Measurements from ENCODE around the gene SRGAP2C.
"Not testable (repeated sequence)": the region's sequence is repeated elsewhere in the genome, so short reads cannot be mapped to it uniquely, and the experiment has no call there.

Gene SRGAP2C

GRCh38 chr1:121413821-121414220 is 229.0 kb downstream of the SRGAP2C start:
- in situ Hi-C loops (cut with HindIII; ENCODE audit: low sequenced_read_pairs) = no loop called here

- in situ Hi-C loops (cut with HindIII; ENCODE audit: low sequenced_read_pairs) = no loop called here
These were observed 230.1 kb downstream of the SRGAP2C start for GRCh38 chr1:121414905-121415304.

- in situ Hi-C loops (cut with HindIII; ENCODE audit: low sequenced_read_pairs) = no loop called here
These were observed 232.6 kb downstream of the SRGAP2C start for GRCh38 chr1:121417325-121417923.

GRCh38 chr1:121418369-121419049 is 233.7 kb downstream of the SRGAP2C start:
- in situ Hi-C loops (cut with HindIII; ENCODE audit: low sequenced_read_pairs) = no loop called here

GRCh38 chr1:121419050-121419615 is 234.4 kb downstream of the SRGAP2C start:
- in situ Hi-C loops (cut with HindIII; ENCODE audit: low sequenced_read_pairs) = not testable (repeated sequence)

- in situ Hi-C loops (cut with HindIII; ENCODE audit: low sequenced_read_pairs) = not testable (repeated sequence)
These were observed 236.7 kb downstream of the SRGAP2C start for GRCh38 chr1:121421490-121421889.

- in situ Hi-C loops (cut with HindIII; ENCODE audit: low sequenced_read_pairs) = not testable (repeated sequence)
These were observed 239.2 kb downstream of the SRGAP2C start for GRCh38 chr1:121423956-121424355.

GRCh38 chr1:121433517-121433916 is 248.7 kb downstream of the SRGAP2C start:
- in situ Hi-C loops (cut with HindIII; ENCODE audit: low sequenced_read_pairs) = not testable (repeated sequence)

GRCh38 chr1:121438862-121439261 is 254.1 kb downstream of the SRGAP2C start:
- in situ Hi-C loops (cut with HindIII; ENCODE audit: low sequenced_read_pairs) = not testable (repeated sequence)

GRCh38 chr1:121440993-121441392 is 256.2 kb downstream of the SRGAP2C start:
- in situ Hi-C loops (cut with HindIII; ENCODE audit: low sequenced_read_pairs) = no loop called here
